ENCODE measurements around the gene GTF3C4.

DNA sequence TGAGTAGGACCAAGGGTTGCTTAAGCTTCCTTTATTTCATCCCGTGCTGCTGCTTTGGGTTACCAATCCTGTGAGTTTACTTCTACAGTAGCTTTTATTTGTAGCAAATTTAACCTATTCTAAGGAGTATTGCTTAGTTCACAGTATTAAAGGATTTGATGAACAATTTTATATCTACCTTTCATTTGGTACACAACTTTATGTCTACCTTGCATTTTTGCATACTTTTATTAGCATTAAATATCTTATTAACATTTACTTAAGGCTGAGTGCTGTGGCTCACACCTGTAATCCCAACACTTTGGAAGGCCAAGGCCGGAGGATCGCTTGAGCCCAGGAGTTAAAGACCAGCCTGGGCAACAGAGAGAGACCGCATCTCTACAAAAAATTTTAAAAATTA, 4.2 kb downstream of the GTF3C4 start:
- TF ChIP-seq SUZ12 (IDR thresholded peaks at IDR 0.05; ENCODE audit: extremely low read depth, insufficient read depth, insufficient read length) (no peak), ZNF274 (IDR thresholded peaks at IDR 0.05; ENCODE audit: low read depth, low read length) (no peak), YY1 (IDR thresholded peaks at IDR 0.05; ENCODE audit: insufficient read depth, insufficient read length) (no peak)
